Right lobe of liver (tissue), 4 donors: Measurements from ENCODE around the gene KCNJ6.

Experiments
- CTCF ChIP-seq, 4 donors: fragments of 200-600 bp in 3 of 4; fragments of 450-650 bp in 1 of 4; IDR thresholded peaks; one replicate each; pipeline versions ENCODE4 v1.5.1 to v1.8.0; 2016 to 2022; ENCODE audit warnings: antibody characterized with exemption in 4 of 4, mild to moderate bottlenecking in 2 of 4
- POLR2A ChIP-seq: fragments of 450-650 bp; IDR thresholded peaks from one replicate; pipeline ENCODE4 v1.6.1; 2017; ENCODE audit warnings: antibody characterized with exemption, mild to moderate bottlenecking
- donor health status: DM: no; HTN: no; CAD: no.
- donor health status: DM: no; HTN: no; CAD: no.
- donor health status: DM: no; HTN: yes; CAD: no.

- TF ChIP-seq POLR2A (no peak), CTCF (IDR thresholded peaks at IDR 0.05) (no peak)
Observed at GRCh38 chr21:37817242-37817641, 99.0 kb downstream of the KCNJ6 start.
